Mesothelial cell of epicardium (in vitro differentiated cells): ENCODE measurements around the gene PARP2. TPM values are rescaled to one million over a fixed set of nuclear protein-coding genes. Genes with fewer than 3 reads are reported as not detected.
"Not testable (repeated sequence)": the region's sequence is repeated elsewhere in the genome, so short reads cannot be mapped to it uniquely, and the experiment has no call there.

Source experiments
- DNase-seq, 2 experiments: peaks; one replicate each; pipeline ENCODE4 v3.0.0; 2021; ENCODE audit warnings: low spot score in 2 of 2; ENCODE audit not compliant: unreplicated experiment in 2 of 2
- H3K27ac Mint-ChIP-seq: 2 replicates; pipeline ENCODE4 v1.8.0; 2021; ENCODE audit warnings: mixed read lengths
- H3K27me3 Mint-ChIP-seq: 2 replicates; pipeline ENCODE4 v1.8.0; 2021; ENCODE audit warnings: low read depth, mixed read lengths
- H3K36me3 Mint-ChIP-seq: 2 replicates; pipeline ENCODE4 v1.8.0; 2021; ENCODE audit warnings: mixed read lengths
- H3K4me1 Mint-ChIP-seq: 2 replicates; pipeline ENCODE4 v1.8.0; 2021; ENCODE audit warnings: mixed read lengths
- H3K4me3 Mint-ChIP-seq: 2 replicates; pipeline ENCODE4 v1.8.0; 2021; ENCODE audit warnings: mild to moderate bottlenecking, moderate library complexity, mixed read lengths
- H3K9me3 Mint-ChIP-seq: 2 replicates; pipeline ENCODE4 v1.8.0; 2021; ENCODE audit warnings: mixed read lengths
- total RNA-seq: library from RNA; stranded (reverse); gene quantifications from 3 replicates; pipeline ENCODE4 v1.2.1, GENCODE V29; 2021
- TF ChIP-seq, protein P1 (sequence below): fragments of 200-600 bp; sonication (generic); IDR thresholded peaks from one replicate; pipeline ENCODE4 v1.5.0; 2021; ENCODE audit warnings: antibody characterized with exemption; ENCODE audit not compliant: unreplicated experiment

The PARP2 gene
- total RNA-seq, 1 donor from 2014 or later: 40.9 TPM

GRCh38 chr14:20334017-20334416 lies 9.4 kb upstream of the PARP2 start:
- TF ChIP-seq, protein P1, sequence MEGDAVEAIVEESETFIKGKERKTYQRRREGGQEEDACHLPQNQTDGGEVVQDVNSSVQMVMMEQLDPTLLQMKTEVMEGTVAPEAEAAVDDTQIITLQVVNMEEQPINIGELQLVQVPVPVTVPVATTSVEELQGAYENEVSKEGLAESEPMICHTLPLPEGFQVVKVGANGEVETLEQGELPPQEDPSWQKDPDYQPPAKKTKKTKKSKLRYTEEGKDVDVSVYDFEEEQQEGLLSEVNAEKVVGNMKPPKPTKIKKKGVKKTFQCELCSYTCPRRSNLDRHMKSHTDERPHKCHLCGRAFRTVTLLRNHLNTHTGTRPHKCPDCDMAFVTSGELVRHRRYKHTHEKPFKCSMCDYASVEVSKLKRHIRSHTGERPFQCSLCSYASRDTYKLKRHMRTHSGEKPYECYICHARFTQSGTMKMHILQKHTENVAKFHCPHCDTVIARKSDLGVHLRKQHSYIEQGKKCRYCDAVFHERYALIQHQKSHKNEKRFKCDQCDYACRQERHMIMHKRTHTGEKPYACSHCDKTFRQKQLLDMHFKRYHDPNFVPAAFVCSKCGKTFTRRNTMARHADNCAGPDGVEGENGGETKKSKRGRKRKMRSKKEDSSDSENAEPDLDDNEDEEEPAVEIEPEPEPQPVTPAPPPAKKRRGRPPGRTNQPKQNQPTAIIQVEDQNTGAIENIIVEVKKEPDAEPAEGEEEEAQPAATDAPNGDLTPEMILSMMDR: no peak
- H3K27me3 Mint-ChIP-seq: no peaks in the 10 kb centered on the region
- DNase-seq: no peak
- H3K4me1 Mint-ChIP-seq: peaks cover 21% of the 10 kb centered on the region
- H3K4me3 Mint-ChIP-seq: no peak overlapping the region
- H3K27ac Mint-ChIP-seq: no peak overlapping the region
- peaks cover 2% of the 10 kb centered on the region for H3K36me3 Mint-ChIP-seq
- no peaks in the 10 kb centered on the region for H3K9me3 Mint-ChIP-seq

GRCh38 chr14:20341032-20341431 lies 2.4 kb upstream of the PARP2 start:
- not testable (repeated sequence) for H3K4me3 Mint-ChIP-seq, H3K9me3 Mint-ChIP-seq, H3K36me3 Mint-ChIP-seq, H3K4me1 Mint-ChIP-seq, H3K27ac Mint-ChIP-seq, DNase-seq, H3K27me3 Mint-ChIP-seq

DNA sequence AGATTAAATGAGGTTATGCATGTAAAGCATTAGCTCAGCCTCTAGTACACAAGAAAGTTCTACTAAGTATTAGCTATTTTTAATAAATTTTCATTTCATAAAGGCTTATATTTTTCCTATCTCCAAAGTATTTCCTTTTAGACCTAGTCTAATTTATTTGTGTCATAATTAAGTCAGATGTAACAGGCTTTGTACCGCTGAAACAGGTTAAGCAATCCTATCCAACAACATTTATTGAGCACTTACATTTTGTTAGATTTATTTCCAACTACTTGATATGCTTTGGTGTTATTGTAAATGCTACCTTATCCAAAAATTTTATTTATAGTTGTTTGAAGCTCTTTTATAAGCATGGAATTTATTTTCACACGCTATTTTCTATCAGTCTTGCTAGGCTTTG lies 1.8 kb upstream of the PARP2 start:
- TF ChIP-seq, protein P1: no peak
- no peaks in the 10 kb centered on the region for H3K9me3 Mint-ChIP-seq

GRCh38 chr14:20343862-20344220 lies 406 bp downstream of the PARP2 start:
- Mint-ChIP-seq H3K9me3 (no peaks in the 10 kb centered on the region), H3K36me3 (peaks cover 12% of the 10 kb centered on the region), H3K4me1 (peaks cover 8% of the 10 kb centered on the region), H3K4me3 (peak overlapping the region; percentile 91), H3K27ac (peak overlapping the region; percentile 99), H3K27me3 (no peaks in the 10 kb centered on the region)
- DNase-seq: no peak
- TF ChIP-seq, protein P1: no peak

More for the DNA sequence above, 1.8 kb upstream of the PARP2 start:
- Mint-ChIP-seq H3K4me3 (peak overlapping the region; percentile 91), H3K27ac (peak overlapping the region; percentile 99), H3K36me3 (peaks cover 7% of the 10 kb centered on the region), H3K4me1 (peaks cover 8% of the 10 kb centered on the region), H3K27me3 (no peaks in the 10 kb centered on the region)
- DNase-seq: no peak

DNA sequence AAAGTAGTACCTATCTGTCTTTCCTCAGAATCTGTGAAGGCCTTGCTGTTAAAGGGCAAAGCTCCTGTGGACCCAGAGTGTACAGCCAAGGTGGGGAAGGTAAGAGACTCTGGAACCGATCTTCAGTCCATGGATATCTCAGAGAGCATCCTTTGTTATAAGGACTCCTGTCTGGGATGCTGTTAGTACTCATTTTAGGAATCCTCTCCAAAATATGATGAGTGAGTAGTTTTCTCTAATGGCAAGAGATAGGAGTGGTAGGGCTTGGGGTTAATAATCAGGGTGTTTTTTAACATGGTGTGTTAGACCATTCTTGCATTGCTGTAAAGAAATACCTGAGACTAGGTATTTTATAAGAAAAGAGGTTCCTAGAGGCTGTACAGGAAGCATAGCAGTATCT lies 1.9 kb downstream of the PARP2 start:
- Mint-ChIP-seq H3K4me3 (peak overlapping the region; percentile 91), H3K27me3 (no peaks in the 10 kb centered on the region), H3K36me3 (peaks cover 20% of the 10 kb centered on the region), H3K4me1 (peaks cover 8% of the 10 kb centered on the region), H3K27ac (peak overlapping the region; percentile 26), H3K9me3 (no peaks in the 10 kb centered on the region)
- DNase-seq: no peak
- TF ChIP-seq, protein P1: no peak

DNA sequence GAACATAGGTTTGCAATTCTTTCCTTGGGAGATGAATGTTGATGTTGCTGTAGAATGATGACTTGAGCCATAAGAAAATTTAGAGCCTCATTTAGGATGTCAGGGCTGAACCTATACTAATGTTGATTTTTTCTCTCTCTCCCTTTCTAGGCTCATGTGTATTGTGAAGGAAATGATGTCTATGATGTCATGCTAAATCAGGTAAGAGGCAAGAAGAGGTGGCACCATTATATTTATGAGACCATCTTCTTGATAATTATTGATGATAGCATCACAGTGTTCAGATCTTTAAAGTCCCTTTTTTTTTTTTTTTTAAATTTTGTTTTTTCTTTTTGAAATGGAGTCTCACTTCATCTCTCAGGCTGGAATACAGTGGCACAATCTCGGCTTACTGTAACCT lies 3.3 kb downstream of the PARP2 start:
- DNase-seq: no peak
- Mint-ChIP-seq H3K27me3 (no peaks in the 10 kb centered on the region), H3K36me3 (peaks cover 24% of the 10 kb centered on the region), H3K4me1 (peaks cover 8% of the 10 kb centered on the region), H3K4me3 (no peak overlapping the region), H3K9me3 (no peaks in the 10 kb centered on the region), H3K27ac (no peak overlapping the region)
- TF ChIP-seq, protein P1: no peak
